ENCODE measurements around the gene CLDN2. TPM values are rescaled to one million over a fixed set of nuclear protein-coding genes. Genes with fewer than 3 reads are reported as not detected.
A peak's percentile ranks its signal among the peaks of the same experiment; 100 is the strongest.

Gene CLDN2
- total RNA-seq, 4 donors from 2014 or later = 9.9 to 86.5 (median 36.0) TPM

DNA sequence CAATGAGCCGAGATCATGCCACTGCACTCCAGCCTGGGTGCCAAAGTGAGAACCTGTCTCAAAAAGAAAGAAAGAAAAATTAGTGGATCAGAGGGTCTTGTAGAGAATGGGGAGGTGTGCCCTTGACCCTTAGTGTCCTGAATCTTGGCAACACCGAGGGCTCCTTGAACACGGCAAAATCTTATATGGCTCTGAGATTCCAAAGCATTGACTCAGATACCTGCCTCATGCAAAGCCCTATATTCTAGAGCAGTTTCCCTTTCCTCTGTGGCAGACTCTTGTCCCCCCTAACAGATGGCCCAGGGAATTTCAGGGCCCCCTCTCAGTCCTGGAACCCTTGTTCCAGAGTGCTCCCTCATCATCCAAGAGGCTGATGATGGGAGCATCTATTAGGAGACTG, 6.8 kb downstream of the CLDN2 start:
- Histone ChIP-seq H3K9me3 (no peaks in the 10 kb centered on the region), H3K27ac (no peak overlapping the region), H3K27me3 (no peaks in the 10 kb centered on the region), H3K4me3 (no peak overlapping the region), H3K4me1 (no peaks in the 10 kb centered on the region), H3K36me3 (no peaks in the 10 kb centered on the region)
- TF ChIP-seq, protein P1, sequence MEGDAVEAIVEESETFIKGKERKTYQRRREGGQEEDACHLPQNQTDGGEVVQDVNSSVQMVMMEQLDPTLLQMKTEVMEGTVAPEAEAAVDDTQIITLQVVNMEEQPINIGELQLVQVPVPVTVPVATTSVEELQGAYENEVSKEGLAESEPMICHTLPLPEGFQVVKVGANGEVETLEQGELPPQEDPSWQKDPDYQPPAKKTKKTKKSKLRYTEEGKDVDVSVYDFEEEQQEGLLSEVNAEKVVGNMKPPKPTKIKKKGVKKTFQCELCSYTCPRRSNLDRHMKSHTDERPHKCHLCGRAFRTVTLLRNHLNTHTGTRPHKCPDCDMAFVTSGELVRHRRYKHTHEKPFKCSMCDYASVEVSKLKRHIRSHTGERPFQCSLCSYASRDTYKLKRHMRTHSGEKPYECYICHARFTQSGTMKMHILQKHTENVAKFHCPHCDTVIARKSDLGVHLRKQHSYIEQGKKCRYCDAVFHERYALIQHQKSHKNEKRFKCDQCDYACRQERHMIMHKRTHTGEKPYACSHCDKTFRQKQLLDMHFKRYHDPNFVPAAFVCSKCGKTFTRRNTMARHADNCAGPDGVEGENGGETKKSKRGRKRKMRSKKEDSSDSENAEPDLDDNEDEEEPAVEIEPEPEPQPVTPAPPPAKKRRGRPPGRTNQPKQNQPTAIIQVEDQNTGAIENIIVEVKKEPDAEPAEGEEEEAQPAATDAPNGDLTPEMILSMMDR (IDR thresholded peaks at IDR 0.05) = no peak
- TF ChIP-seq POLR2A (IDR thresholded peaks at IDR 0.05) = no peak
- DNase-seq = no peak

DNA sequence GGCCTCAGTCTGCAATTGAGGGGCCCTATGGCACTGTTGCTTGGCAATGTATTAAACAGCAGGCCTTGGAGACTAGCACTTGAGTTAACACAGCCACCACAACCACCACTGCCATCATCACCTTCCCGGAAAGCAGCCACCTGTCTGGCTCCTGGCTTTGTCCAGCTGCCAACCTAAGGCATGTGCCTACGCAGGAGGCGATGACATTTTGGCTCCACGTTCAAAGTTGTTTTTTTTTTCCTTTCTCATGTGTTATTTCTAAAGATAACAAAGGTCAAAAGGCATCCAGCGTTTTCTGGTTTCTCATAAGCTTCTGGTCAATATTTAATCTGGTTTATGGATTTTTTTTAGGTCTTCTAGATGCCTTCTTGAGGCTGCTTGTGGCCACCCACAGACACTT, 7.5 kb downstream of the CLDN2 start:
- Histone ChIP-seq H3K27me3 (no peaks in the 10 kb centered on the region), H3K36me3 (no peaks in the 10 kb centered on the region), H3K9me3 (no peaks in the 10 kb centered on the region), H3K27ac (no peak overlapping the region), H3K4me1 (no peaks in the 10 kb centered on the region), H3K4me3 (peak overlapping the region in 2 of 4 donors; percentile 30)
- no peak for DNase-seq
- TF ChIP-seq, protein P1 (IDR thresholded peaks at IDR 0.05) = no peak
- no peak for TF ChIP-seq POLR2A (IDR thresholded peaks at IDR 0.05)

GRCh38 chrX:106928227-106928626, 8.0 kb downstream of the CLDN2 start:
- H3K4me3 ChIP-seq = peak overlapping the region in 2 of 4 donors; percentile 30
- no peaks in the 10 kb centered on the region for H3K27me3 ChIP-seq
- no peak for TF ChIP-seq POLR2A (IDR thresholded peaks at IDR 0.05)
- TF ChIP-seq, protein P1 (IDR thresholded peaks at IDR 0.05) = no peak
- peaks cover 0 to 5% (median 0%) of the 10 kb centered on the region in 4 donors for H3K4me1 ChIP-seq
- peak in 1 of 3 donors; percentile 44 for DNase-seq
- no peak overlapping the region for H3K27ac ChIP-seq
- no peaks in the 10 kb centered on the region for H3K9me3 ChIP-seq
- no peaks in the 10 kb centered on the region for H3K36me3 ChIP-seq

DNA sequence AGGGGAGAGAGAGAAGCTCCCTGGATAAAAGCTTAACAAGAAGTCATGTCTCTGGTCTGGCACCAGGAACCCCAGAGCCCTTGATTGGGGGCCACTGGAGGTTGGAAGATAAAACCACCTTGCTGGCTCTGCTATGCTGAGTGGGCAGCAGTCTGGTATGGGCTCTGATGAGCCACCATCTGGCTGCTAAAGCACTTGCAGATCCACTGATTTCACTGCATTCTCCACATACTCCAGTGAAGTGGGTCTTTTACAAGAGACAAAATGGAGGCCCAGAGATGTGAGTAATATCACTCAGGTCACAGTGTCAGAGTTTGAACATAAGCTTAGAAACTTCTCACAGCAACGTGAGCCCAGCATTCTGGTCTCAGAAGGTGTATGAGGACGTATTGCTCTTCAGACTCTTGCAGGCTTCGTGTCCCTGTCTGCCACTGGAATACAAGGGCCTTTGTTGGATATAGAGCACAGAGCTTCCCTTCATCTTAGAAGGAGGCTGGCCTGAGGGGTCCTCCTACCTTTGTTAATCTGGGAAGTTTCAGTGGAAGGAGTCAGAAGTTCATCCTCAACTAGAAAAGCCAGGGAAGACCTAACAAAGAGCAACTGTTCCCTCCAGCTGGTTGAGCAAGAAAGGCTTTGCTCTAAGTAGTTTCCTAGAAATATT, 11.8 kb downstream of the CLDN2 start:
- no peak for TF ChIP-seq POLR2A (IDR thresholded peaks at IDR 0.05)
- TF ChIP-seq, protein P1 (IDR thresholded peaks at IDR 0.05) = no peak
- Histone ChIP-seq H3K27ac (peak overlapping the region in 3 of 4 donors; percentile 43 to 76 (median 68)), H3K4me3 (peak overlapping the region in 1 of 4 donors; percentile 8), H3K4me1 (peaks cover 0 to 7% (median 0%) of the 10 kb centered on the region in 4 donors), H3K9me3 (no peaks in the 10 kb centered on the region), H3K36me3 (no peaks in the 10 kb centered on the region), H3K27me3 (no peaks in the 10 kb centered on the region)
- DNase-seq = no peak

DNA sequence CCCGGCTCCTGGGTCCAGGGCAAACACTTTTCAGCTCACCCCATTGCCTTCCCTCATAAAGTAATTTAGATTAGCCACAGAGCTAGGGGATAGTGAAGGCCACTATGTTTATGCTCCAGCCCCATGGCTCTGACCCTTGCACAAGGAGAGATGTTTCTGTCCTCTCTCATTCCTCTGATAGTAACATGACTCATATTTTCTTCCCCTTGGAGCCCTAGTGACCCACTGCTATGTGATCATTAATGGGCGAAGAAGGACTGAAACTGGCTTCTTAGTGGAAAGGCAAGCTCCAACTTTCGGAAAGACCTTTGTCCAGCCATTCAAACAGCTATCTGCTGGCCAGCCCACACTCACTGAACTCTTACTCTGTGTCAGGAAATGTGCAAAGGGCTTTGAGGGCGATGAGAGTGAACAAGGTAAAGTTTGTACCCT, 12.3 kb downstream of the CLDN2 start:
- no peak overlapping the region for H3K4me3 ChIP-seq
- peaks cover 0 to 7% (median 0%) of the 10 kb centered on the region in 4 donors for H3K4me1 ChIP-seq
- no peaks in the 10 kb centered on the region for H3K27me3 ChIP-seq
- no peak for TF ChIP-seq POLR2A (IDR thresholded peaks at IDR 0.05)
- TF ChIP-seq, protein P1 (IDR thresholded peaks at IDR 0.05) = no peak
- H3K9me3 ChIP-seq = no peaks in the 10 kb centered on the region
- no peaks in the 10 kb centered on the region for H3K36me3 ChIP-seq
- H3K27ac ChIP-seq = peak overlapping the region in 2 of 4 donors; percentile 68 to 76
- DNase-seq = peak in 2 of 3 donors; percentile 46 to 64
